ENCODE results near the gene SRP72. TPM values are rescaled to one million over a fixed set of nuclear protein-coding genes. Genes with fewer than 3 reads are reported as not detected.

SRP72 gene
- polyA plus RNA-seq, 1 of the 3 experiments (the other 2 are of a cell fraction) = 47.6 TPM

- Histone ChIP-seq H3K79me2 (ENCODE audit: insufficient read depth) (peaks cover 95% of the 10 kb centered on the region), H3K9ac (no peak overlapping the region), H3K27me3 (ENCODE audit: insufficient read depth) (no peaks in the 10 kb centered on the region), H3K36me3 (replicated peaks in 1 of 2; ENCODE audit: control insufficient read depth in 1 of 2, insufficient read depth in 2 of 2, low read length in 1 of 2) (no peaks in the 10 kb centered on the region), H3K4me3 (ENCODE audit: low read depth in 2 of 2, low read length in 1 of 2) (no peak overlapping the region), H4K20me1 (ENCODE audit: insufficient read depth) (no peaks in the 10 kb centered on the region), H3K4me2 (no peak overlapping the region), H2AFZ (ENCODE audit: low read depth) (no peak overlapping the region), H3K9me2 (no peaks in the 10 kb centered on the region), H3K4me1 (ENCODE audit: control insufficient read depth in 1 of 2, insufficient read depth in 2 of 2, low read depth in 1 of 2, low read length in 1 of 2) (peaks cover 0 to 6% of the 10 kb centered on the region in 2 experiments; a peak in 3 of 4 replicates), H3K27ac (ENCODE audit: low read depth in 2 of 2, low read length in 1 of 2) (no peak overlapping the region), H3K9me3 (no peaks in the 10 kb centered on the region), H3F3A (replicated peaks; ENCODE audit: insufficient read depth) (peaks cover 15% of the 10 kb centered on the region)
- TF ChIP-seq MAX (IDR thresholded peaks at IDR 0.05; ENCODE audit: low read depth) (no peak), CHD2 (IDR thresholded peaks at IDR 0.05; ENCODE audit: low read length, partially characterized antibody) (no peak), GATA2 (CRISPR knock-in tag; IDR thresholded peaks at IDR 0.05) (no peak), MXI1 (IDR thresholded peaks at IDR 0.05; ENCODE audit: low read depth, low read length) (no peak)
- no peak for DNase-seq
- CTCF ChIA-PET = interaction anchor here (1.7 to 3.4 kb wide), 2 partner anchors 10 to 114 kb away, joined by 5 to 13 read pairs; no protein-coding TSS in a partner anchor
- POLR2A ChIA-PET = interaction anchor here (1.0 kb wide), 1 partner anchor 43 kb away, joined by 3 read pairs; the partner anchor contains the start of gene AASDH
- whole genome bisulfite sequencing (ENCODE audit: low lambda C conversion rate) = 91% methylated on average over 2 of the region's 2 CpGs
Measured at GRCh38 chr4:56430203-56430602, 37.2 kb upstream of the SRP72 start.

GRCh38 chr4:56433280-56433679 is 34.1 kb upstream of the SRP72 start:
- H3K9ac ChIP-seq = no peak overlapping the region; the same call in 1 of the 2 replicates

More at GRCh38 chr4:56433280-56433679, 34.1 kb upstream of the SRP72 start:
- DNase-seq = no peak
- no peaks in the 10 kb centered on the region for H4K20me1 ChIP-seq (ENCODE audit: insufficient read depth)
- peaks cover 0 to 6% of the 10 kb centered on the region in 2 experiments; a peak in 3 of 4 replicates for H3K4me1 ChIP-seq (ENCODE audit: control insufficient read depth in 1 of 2, insufficient read depth in 2 of 2, low read depth in 1 of 2, low read length in 1 of 2)
- ChIA-PET POLR2A (no interaction called here), CTCF (interaction anchor here (0.8 to 2.6 kb wide), 3 partner anchors 8 to 484 kb away, joined by 3 to 21 read pairs (median 5); partner anchors contain the start of gene CEP135)
- peaks cover 86% of the 10 kb centered on the region for H3K79me2 ChIP-seq (ENCODE audit: insufficient read depth)
- no peaks in the 10 kb centered on the region for H3K9me2 ChIP-seq
- H3F3A ChIP-seq (replicated peaks; ENCODE audit: insufficient read depth) = peaks cover 16% of the 10 kb centered on the region
- TF ChIP-seq CHD2 (IDR thresholded peaks at IDR 0.05; ENCODE audit: low read length, partially characterized antibody) (no peak), MXI1 (IDR thresholded peaks at IDR 0.05; ENCODE audit: low read depth, low read length) (no peak), FOXJ3 (CRISPR knock-in tag; IDR thresholded peaks at IDR 0.05) (no peak), ELF1 (IDR thresholded peaks at IDR 0.05) (no peak), EP300 (IDR thresholded peaks at IDR 0.05; ENCODE audit: borderline replicate concordance in 1 of 2, low read depth in 1 of 2, low read length in 1 of 2) (no peak), FOXM1 (IDR thresholded peaks at IDR 0.05; ENCODE audit: low read depth) (no peak), RFX5 (IDR thresholded peaks at IDR 0.05; ENCODE audit: low read length) (no peak), USF1 (IDR thresholded peaks at IDR 0.05; ENCODE audit: borderline replicate concordance, low read depth) (no peak), CTCF (IDR thresholded peaks at IDR 0.05) (no peak), JUND (IDR thresholded peaks at IDR 0.05) (no peak)
- no peak overlapping the region for H3K27ac ChIP-seq (ENCODE audit: low read depth in 2 of 2, low read length in 1 of 2)
- peak overlapping the region; percentile 97 for H3K4me2 ChIP-seq
- no peak overlapping the region for H2AFZ ChIP-seq (ENCODE audit: low read depth)
- H3K9me3 ChIP-seq = no peaks in the 10 kb centered on the region
- peak overlapping the region in 1 of 2 experiments; percentile 87; a peak in 2 of 4 replicates for H3K4me3 ChIP-seq (ENCODE audit: low read depth in 2 of 2, low read length in 1 of 2)
- H3K36me3 ChIP-seq (replicated peaks in 1 of 2; ENCODE audit: control insufficient read depth in 1 of 2, insufficient read depth in 2 of 2, low read length in 1 of 2) = no peaks in the 10 kb centered on the region
- H3K27me3 ChIP-seq (ENCODE audit: insufficient read depth) = no peaks in the 10 kb centered on the region
